OCI-LY7 (cell line): ENCODE data around the gene NAPA.

ENCODE experiments used
- EZH2phosphoT487 ChIP-seq: fragments of 200-600 bp; sonication (generic); IDR thresholded peaks from 2 replicates; pipeline ENCODE4 v1.6.1; 2018; ENCODE audit warnings: low read depth, borderline replicate concordance, mild to moderate bottlenecking, mixed run types, antibody characterized with exemption, low read length, moderate library complexity, mixed read lengths
- TF ChIP-seq, protein P1 (sequence below): fragments of 200-600 bp; sonication (generic); conservative IDR thresholded peaks from 2 replicates; pipeline ENCODE4 v1.5.1; 2014; ENCODE audit warnings: mild to moderate bottlenecking, antibody characterized with exemption, low read length, moderate library complexity, mixed read lengths

DNA sequence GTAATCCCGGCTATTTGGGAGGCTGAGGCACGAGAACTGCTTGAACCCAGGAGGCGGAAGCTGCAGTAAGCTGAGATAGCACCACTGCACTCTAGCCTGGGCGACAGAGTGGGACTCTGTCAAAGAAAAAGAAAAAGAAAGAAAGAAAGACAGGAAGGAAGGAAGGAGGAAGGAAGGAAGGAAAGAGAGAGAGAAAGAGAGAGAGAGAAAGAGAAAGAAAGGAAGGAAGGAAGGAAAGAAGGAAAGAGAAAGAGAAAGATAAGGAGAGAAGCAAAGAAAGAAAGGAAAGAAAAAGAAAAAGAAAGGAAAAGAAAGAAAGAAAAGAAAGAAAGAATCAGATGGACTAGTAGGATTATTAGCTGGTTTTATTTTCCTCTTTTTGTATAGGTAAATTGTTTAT lies 35.3 kb upstream of the NAPA start:
- TF ChIP-seq EZH2phosphoT487: no peak
- TF ChIP-seq, protein P1, sequence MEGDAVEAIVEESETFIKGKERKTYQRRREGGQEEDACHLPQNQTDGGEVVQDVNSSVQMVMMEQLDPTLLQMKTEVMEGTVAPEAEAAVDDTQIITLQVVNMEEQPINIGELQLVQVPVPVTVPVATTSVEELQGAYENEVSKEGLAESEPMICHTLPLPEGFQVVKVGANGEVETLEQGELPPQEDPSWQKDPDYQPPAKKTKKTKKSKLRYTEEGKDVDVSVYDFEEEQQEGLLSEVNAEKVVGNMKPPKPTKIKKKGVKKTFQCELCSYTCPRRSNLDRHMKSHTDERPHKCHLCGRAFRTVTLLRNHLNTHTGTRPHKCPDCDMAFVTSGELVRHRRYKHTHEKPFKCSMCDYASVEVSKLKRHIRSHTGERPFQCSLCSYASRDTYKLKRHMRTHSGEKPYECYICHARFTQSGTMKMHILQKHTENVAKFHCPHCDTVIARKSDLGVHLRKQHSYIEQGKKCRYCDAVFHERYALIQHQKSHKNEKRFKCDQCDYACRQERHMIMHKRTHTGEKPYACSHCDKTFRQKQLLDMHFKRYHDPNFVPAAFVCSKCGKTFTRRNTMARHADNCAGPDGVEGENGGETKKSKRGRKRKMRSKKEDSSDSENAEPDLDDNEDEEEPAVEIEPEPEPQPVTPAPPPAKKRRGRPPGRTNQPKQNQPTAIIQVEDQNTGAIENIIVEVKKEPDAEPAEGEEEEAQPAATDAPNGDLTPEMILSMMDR: no peak
